Activated naive CD8-positive, alpha-beta T cell treated with anti-CD3 and anti-CD28 coated beads for 36 hours (primary cell): Measurements from ENCODE around the gene KBTBD12. TPM values are rescaled to one million over a fixed set of nuclear protein-coding genes. Genes with fewer than 3 reads are reported as not detected.
A peak's percentile ranks its signal among the peaks of the same experiment; 100 is the strongest.

Source experiments
- DNase-seq: peaks from one replicate; pipeline ENCODE4 v3.0.0; 2021
- H3K27ac Mint-ChIP-seq: one replicate; pipeline ENCODE4 v1.8.0; 2022; ENCODE audit warnings: mild to moderate bottlenecking, moderate library complexity, mixed read lengths
- H3K27me3 Mint-ChIP-seq: one replicate; pipeline ENCODE4 v1.8.0; 2022; ENCODE audit warnings: mild to moderate bottlenecking, mixed read lengths
- H3K36me3 Mint-ChIP-seq: one replicate; pipeline ENCODE4 v1.8.0; 2021; ENCODE audit warnings: mild to moderate bottlenecking, mixed read lengths
- H3K4me1 Mint-ChIP-seq: one replicate; pipeline ENCODE4 v1.8.0; 2021; ENCODE audit warnings: mixed read lengths
- H3K4me3 Mint-ChIP-seq: one replicate; pipeline ENCODE4 v1.8.0; 2022; ENCODE audit warnings: mild to moderate bottlenecking, moderate library complexity, mixed read lengths
- H3K9me3 Mint-ChIP-seq: one replicate; pipeline ENCODE4 v1.8.0; 2022; ENCODE audit warnings: mixed read lengths
- total RNA-seq, 2 experiments: library from RNA; stranded (reverse); gene quantifications; one replicate each; pipeline ENCODE4 v1.2.3, GENCODE V29; 2021

Gene KBTBD12
- total RNA-seq, 2 experiments from 2014 or later = not detected

GRCh38 chr3:127997961-127998360 lies 82.9 kb downstream of the KBTBD12 start:
- H3K27me3 Mint-ChIP-seq = no peaks in the 10 kb centered on the region

GRCh38 chr3:127998596-127998995 lies 83.6 kb downstream of the KBTBD12 start:
- Mint-ChIP-seq H3K27ac (no peak overlapping the region), H3K4me1 (no peaks in the 10 kb centered on the region), H3K4me3 (no peak overlapping the region), H3K9me3 (no peaks in the 10 kb centered on the region), H3K27me3 (no peaks in the 10 kb centered on the region), H3K36me3 (no peaks in the 10 kb centered on the region)
- no peak for DNase-seq

More at GRCh38 chr3:127997961-127998360, 82.9 kb downstream of the KBTBD12 start:
- no peaks in the 10 kb centered on the region for H3K4me1 Mint-ChIP-seq
- H3K36me3 Mint-ChIP-seq = no peaks in the 10 kb centered on the region
- no peaks in the 10 kb centered on the region for H3K9me3 Mint-ChIP-seq
- H3K27ac Mint-ChIP-seq = no peak overlapping the region
- no peak overlapping the region for H3K4me3 Mint-ChIP-seq
- DNase-seq = no peak

DNA sequence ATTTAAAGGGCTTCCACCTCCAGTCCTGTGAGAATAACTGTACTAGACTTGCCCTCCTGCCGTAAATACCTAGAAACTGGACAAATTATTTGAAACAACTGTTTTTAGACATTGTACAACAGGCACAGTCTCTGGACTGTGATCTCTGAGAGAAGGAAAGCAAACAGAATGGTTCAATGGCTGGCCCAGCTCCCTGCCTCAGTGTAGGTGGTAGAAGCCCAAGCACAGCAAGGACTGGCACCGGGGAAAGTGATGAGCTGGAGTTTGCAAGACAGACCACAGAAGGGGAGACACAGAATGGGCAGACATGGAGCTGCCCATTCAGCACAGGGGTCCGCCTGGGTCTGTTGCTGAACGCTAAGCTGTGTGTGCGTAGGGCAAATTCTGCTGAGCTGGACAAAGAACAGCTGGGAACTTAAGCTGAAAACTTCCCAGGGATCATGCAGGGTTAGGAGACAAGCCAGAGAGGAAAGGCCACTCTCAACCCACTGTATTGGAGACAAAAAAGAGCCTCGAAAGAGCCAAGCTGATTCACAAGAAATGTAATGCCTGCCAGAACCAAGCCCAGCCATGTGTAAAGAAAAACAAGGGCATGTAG lies 84.6 kb downstream of the KBTBD12 start:
- no peak overlapping the region for H3K4me3 Mint-ChIP-seq
- H3K36me3 Mint-ChIP-seq = no peaks in the 10 kb centered on the region
- H3K4me1 Mint-ChIP-seq = no peaks in the 10 kb centered on the region
- no peaks in the 10 kb centered on the region for H3K27me3 Mint-ChIP-seq
- H3K27ac Mint-ChIP-seq = no peak overlapping the region
- DNase-seq = no peak
- no peaks in the 10 kb centered on the region for H3K9me3 Mint-ChIP-seq

GRCh38 chr3:128001576-128001975 lies 86.5 kb downstream of the KBTBD12 start:
- no peaks in the 10 kb centered on the region for H3K9me3 Mint-ChIP-seq
- H3K36me3 Mint-ChIP-seq = no peaks in the 10 kb centered on the region
- H3K4me3 Mint-ChIP-seq = no peak overlapping the region
- DNase-seq = no peak
- peaks cover 7% of the 10 kb centered on the region for H3K27me3 Mint-ChIP-seq
- no peak overlapping the region for H3K27ac Mint-ChIP-seq
- H3K4me1 Mint-ChIP-seq = no peaks in the 10 kb centered on the region

- no peak for DNase-seq
- Mint-ChIP-seq H3K4me3 (no peak overlapping the region), H3K9me3 (no peaks in the 10 kb centered on the region), H3K27ac (no peak overlapping the region), H3K4me1 (no peaks in the 10 kb centered on the region), H3K36me3 (no peaks in the 10 kb centered on the region), H3K27me3 (peaks cover 13% of the 10 kb centered on the region)
These were observed 89.6 kb downstream of the KBTBD12 start for GRCh38 chr3:128004661-128005060.

DNA sequence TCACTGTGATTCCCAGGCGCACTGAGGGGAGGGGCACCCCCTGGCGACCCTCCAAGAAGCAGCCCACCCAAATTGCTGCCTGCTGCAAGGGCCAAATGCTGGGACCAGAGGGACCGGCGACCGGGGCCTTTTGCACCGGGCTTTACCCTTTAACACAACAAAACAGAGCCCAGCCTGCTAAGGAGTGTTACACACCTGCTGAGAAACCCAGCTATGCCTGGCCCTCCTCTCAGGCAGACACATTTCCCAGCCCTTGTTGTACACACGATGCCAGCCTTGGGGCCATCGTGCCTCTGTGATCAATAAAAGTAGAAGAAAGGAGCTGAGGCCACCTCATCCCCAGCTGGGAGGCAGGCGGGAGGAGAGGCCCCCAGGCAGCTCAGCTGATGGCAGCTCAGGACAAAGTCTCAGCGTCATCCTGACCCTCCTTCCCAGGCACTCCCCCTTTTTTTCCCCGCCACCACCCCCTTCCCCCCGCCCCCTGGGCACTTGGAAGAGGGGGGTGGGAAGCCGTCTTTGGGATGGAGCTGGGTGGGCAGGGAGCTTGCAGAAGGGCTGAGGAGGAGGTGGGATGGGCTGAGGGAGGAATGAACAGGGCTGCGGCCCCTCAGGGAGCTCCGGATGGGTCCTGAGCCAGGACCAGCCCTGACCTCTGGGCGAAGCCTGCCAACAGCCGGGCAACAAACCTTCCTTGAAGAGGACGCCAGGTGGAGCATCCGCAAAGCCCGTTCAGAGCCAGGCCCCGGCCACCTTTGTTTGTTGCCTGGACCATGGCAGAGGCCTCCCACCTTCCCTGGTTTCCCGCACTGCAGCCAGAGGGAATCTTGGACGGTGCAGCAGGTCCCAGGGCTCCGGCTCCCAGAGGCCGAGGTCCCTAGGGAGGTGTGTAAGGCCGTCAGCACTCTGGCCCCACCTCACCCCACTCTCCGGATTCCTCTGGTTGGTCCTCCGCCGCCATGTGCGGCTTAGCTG lies 91.3 kb downstream of the KBTBD12 start:
- H3K27ac Mint-ChIP-seq = no peak overlapping the region
- H3K4me3 Mint-ChIP-seq = no peak overlapping the region
- no peak for DNase-seq
- no peaks in the 10 kb centered on the region for H3K9me3 Mint-ChIP-seq
- no peaks in the 10 kb centered on the region for H3K4me1 Mint-ChIP-seq
- peaks cover 14% of the 10 kb centered on the region for H3K27me3 Mint-ChIP-seq
- H3K36me3 Mint-ChIP-seq = no peaks in the 10 kb centered on the region

DNA sequence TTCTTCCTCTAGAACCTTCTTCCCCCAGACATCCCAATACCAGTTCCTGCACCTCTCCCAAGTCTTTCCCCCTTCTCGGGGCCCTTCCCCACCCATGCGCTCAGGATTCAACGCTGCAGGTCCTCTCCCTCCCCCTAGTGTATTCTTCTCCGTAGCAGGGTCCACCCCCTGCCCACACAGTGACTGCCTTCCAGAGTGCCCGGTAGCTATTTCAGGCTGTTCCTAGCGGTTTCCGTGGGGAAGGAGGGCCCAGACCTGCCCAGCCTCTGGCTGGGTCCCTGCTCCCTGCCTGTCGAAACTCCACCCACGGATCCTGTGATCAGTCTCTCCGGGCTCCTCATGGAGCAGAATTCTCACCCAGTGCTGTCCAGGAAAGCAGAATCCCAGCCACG lies 92.0 kb downstream of the KBTBD12 start:
- no peak for DNase-seq
- Mint-ChIP-seq H3K27me3 (peaks cover 17% of the 10 kb centered on the region), H3K9me3 (no peaks in the 10 kb centered on the region), H3K4me3 (no peak overlapping the region), H3K4me1 (peaks cover 2% of the 10 kb centered on the region), H3K27ac (no peak overlapping the region), H3K36me3 (no peaks in the 10 kb centered on the region)

DNA sequence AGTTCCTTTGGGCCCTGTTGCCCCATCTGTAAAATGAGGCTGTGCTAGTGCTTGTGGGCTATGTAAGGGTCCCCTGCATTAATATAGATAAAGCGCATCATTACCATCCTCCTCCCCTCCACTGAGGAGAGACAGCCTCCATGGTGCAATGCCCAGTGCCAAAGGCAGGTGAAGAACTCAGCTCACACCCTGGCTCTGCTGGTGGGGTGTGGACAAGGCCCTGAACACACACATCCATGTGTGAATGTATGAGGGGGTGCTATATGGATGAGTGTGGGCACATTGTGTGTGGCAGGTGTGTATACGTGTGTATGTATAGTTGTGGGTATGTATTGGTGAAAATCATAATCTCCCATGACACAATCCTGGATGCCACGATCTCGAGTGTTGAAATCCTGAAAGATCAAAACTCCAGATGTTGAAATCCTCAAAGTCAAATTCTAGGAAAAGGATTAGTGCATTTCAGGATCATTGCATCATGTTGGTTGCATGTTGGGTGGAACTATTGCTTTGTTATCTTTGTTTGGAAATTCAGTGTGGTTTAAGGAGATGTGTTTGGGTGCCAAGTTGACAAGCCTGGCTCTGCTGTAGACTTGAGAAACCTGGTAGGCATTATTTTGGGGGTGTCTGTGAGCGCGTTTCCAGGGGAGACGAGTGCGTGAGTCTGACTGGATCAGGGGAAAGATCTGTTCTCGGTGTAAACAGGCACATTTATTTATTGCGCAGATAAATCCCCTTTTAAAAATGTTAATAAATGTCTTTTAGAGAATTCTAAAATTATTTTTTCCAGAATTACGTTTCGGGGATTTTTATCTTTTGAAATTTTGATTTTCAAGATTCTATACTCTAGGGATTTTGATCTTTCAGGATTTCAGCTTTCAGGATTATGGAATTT lies 95.2 kb downstream of the KBTBD12 start:
- no peak overlapping the region for H3K27ac Mint-ChIP-seq
- DNase-seq = no peak
- H3K36me3 Mint-ChIP-seq = no peaks in the 10 kb centered on the region
- no peak overlapping the region for H3K4me3 Mint-ChIP-seq
- H3K9me3 Mint-ChIP-seq = no peaks in the 10 kb centered on the region
- H3K27me3 Mint-ChIP-seq = peaks cover 19% of the 10 kb centered on the region
- H3K4me1 Mint-ChIP-seq = peaks cover 2% of the 10 kb centered on the region

GRCh38 chr3:128011140-128011539 lies 96.1 kb downstream of the KBTBD12 start:
- H3K9me3 Mint-ChIP-seq = no peaks in the 10 kb centered on the region
- peaks cover 17% of the 10 kb centered on the region for H3K27me3 Mint-ChIP-seq
- H3K27ac Mint-ChIP-seq = no peak overlapping the region
- peaks cover 2% of the 10 kb centered on the region for H3K4me1 Mint-ChIP-seq
- DNase-seq = peak; percentile 3
- no peak overlapping the region for H3K4me3 Mint-ChIP-seq
- no peaks in the 10 kb centered on the region for H3K36me3 Mint-ChIP-seq

GRCh38 chr3:128012050-128012449 lies 97.0 kb downstream of the KBTBD12 start:
- Mint-ChIP-seq H3K27me3 (peaks cover 16% of the 10 kb centered on the region), H3K4me1 (peaks cover 2% of the 10 kb centered on the region), H3K9me3 (no peaks in the 10 kb centered on the region), H3K36me3 (no peaks in the 10 kb centered on the region), H3K4me3 (no peak overlapping the region), H3K27ac (no peak overlapping the region)
- DNase-seq = no peak

GRCh38 chr3:128014548-128014947 lies 99.5 kb downstream of the KBTBD12 start:
- no peak for DNase-seq
- H3K36me3 Mint-ChIP-seq = no peaks in the 10 kb centered on the region
- H3K27me3 Mint-ChIP-seq = peaks cover 13% of the 10 kb centered on the region
- peaks cover 2% of the 10 kb centered on the region for H3K4me1 Mint-ChIP-seq
- H3K27ac Mint-ChIP-seq = no peak overlapping the region
- no peak overlapping the region for H3K4me3 Mint-ChIP-seq
- no peaks in the 10 kb centered on the region for H3K9me3 Mint-ChIP-seq

DNA sequence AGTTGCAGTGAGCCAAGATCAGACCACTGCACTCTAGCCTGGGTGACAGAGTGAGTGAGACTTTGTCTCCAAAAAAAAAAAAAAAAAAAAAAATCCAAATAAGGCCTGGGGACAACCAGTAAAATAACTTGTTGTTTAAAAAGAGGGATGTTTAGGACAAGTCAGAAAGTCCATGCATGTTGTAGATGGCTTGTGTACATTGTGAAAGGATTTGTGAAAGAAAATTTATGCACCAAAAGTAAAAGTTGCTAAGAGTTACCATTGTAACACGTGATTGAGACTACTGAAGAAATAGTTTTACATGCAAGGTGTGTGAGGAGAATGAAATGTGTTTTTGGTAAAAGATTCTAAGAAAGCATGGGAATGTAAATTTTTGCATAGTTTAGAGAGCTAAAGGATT lies 101.5 kb downstream of the KBTBD12 start:
- Mint-ChIP-seq H3K4me3 (no peak overlapping the region), H3K36me3 (no peaks in the 10 kb centered on the region), H3K4me1 (peaks cover under 1% of the 10 kb centered on the region), H3K27me3 (peaks cover 11% of the 10 kb centered on the region), H3K27ac (no peak overlapping the region), H3K9me3 (no peaks in the 10 kb centered on the region)
- no peak for DNase-seq

DNA sequence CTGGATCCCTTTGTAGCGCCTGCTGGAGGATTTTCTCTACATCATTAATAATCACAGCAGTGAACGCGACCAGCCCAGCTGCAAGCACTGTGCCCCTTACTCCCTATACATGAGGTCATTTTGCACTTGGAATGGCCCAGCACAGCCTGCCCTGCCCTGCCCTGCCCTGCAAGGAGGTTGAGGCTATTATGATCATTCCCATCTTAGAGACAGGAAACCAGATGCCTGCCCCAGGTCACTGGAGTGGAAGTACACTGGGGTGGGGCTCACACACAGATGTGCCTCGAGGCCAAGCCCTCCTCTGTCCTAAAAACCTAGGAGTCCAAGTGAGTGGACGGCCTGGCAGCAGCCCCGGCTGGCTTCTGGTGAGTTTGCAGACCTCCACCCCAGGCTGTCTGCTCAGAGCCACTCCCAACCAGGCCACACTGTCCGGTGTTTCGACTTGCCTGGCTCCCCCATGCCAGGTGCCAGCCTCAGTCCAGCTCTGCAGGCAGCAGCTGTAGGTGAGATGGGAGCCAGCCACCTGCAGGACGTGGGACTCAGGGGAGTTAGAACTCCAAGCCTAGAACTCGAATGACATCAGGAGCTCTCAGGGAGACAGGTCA lies 106.8 kb downstream of the KBTBD12 start:
- no peak overlapping the region for H3K27ac Mint-ChIP-seq
- no peaks in the 10 kb centered on the region for H3K27me3 Mint-ChIP-seq
- no peaks in the 10 kb centered on the region for H3K36me3 Mint-ChIP-seq
- H3K4me1 Mint-ChIP-seq = no peaks in the 10 kb centered on the region
- H3K4me3 Mint-ChIP-seq = no peak overlapping the region
- no peaks in the 10 kb centered on the region for H3K9me3 Mint-ChIP-seq
- DNase-seq = no peak

GRCh38 chr3:128033102-128033501 lies 118.1 kb downstream of the KBTBD12 start:
- Mint-ChIP-seq H3K36me3 (no peaks in the 10 kb centered on the region), H3K4me3 (no peak overlapping the region), H3K27ac (no peak overlapping the region), H3K27me3 (peaks cover 5% of the 10 kb centered on the region), H3K4me1 (no peaks in the 10 kb centered on the region), H3K9me3 (no peaks in the 10 kb centered on the region)
- DNase-seq = no peak

- Mint-ChIP-seq H3K27ac (no peak overlapping the region), H3K4me1 (no peaks in the 10 kb centered on the region), H3K4me3 (no peak overlapping the region), H3K27me3 (peaks cover 3% of the 10 kb centered on the region), H3K9me3 (no peaks in the 10 kb centered on the region), H3K36me3 (no peaks in the 10 kb centered on the region)
- DNase-seq = no peak
These were observed 121.1 kb downstream of the KBTBD12 start for GRCh38 chr3:128036119-128036518.
